Loucy (cell line): ENCODE measurements around the gene IRAK3.

ENCODE experiments used
- CTCF ChIP-seq: fragments of 200-600 bp; sonication (generic); conservative IDR thresholded peaks from 2 replicates; pipeline ENCODE4 v1.5.1; 2014; ENCODE audit warnings: mild to moderate bottlenecking, antibody characterized with exemption, low read length
- EZH2phosphoT487 ChIP-seq: fragments of 200-600 bp; IDR thresholded peaks from 2 replicates; pipeline ENCODE4 v1.6.1; 2018; ENCODE audit warnings: antibody characterized with exemption, mild to moderate bottlenecking, moderate library complexity, borderline replicate concordance

- no peak for TF ChIP-seq CTCF
- no peak for TF ChIP-seq EZH2phosphoT487
Measured at GRCh38 chr12:66287275-66287674, 98.3 kb downstream of the IRAK3 start.
